Spinal cord (tissue), 10 donors: ENCODE data around the gene FAM131C. TPM values are rescaled to one million over a fixed set of nuclear protein-coding genes. Genes with fewer than 3 reads are reported as not detected.

Source experiments
- DNase-seq, 6 donors: peaks; one replicate each; pipeline versions ENCODE4 v3.0.0 to v3.0.0-alpha.2; 2013 to 2015; ENCODE audit warnings: low spot score in 6 of 6, low read depth in 4 of 6
- H3K27ac ChIP-seq: one replicate; pipeline ENCODE4 v1.5.1; 2013; ENCODE audit warnings: low read depth, low read length, control low read depth
- H3K27me3 ChIP-seq: one replicate; pipeline ENCODE4 v1.6.1; 2013; ENCODE audit warnings: low read length; ENCODE audit not compliant: control insufficient read depth, insufficient read depth
- H3K36me3 ChIP-seq: one replicate; pipeline ENCODE4 v1.6.1; 2013; ENCODE audit warnings: low read length; ENCODE audit not compliant: control insufficient read depth, insufficient read depth
- H3K4me1 ChIP-seq: one replicate; pipeline ENCODE4 v1.6.1; 2013; ENCODE audit warnings: low read length; ENCODE audit not compliant: control insufficient read depth, insufficient read depth
- H3K4me3 ChIP-seq: one replicate; pipeline ENCODE4 v1.5.1; 2013; ENCODE audit warnings: low read depth, low read length, control low read depth
- H3K9me3 ChIP-seq: one replicate; pipeline ENCODE4 v1.6.1; 2013; ENCODE audit warnings: low read length; ENCODE audit not compliant: control insufficient read depth, insufficient read depth
- WGBS: methylation state at CpG from one replicate; pipeline ENCODE4 v1.1.5; 2013; ENCODE audit warnings: missing lambda C conversion rate; ENCODE audit not compliant: insufficient coverage; 5-methylcytosine and 5-hydroxymethylcytosine counted together
- polyA plus RNA-seq, 2 donors: library from polyadenylated mRNA; unstranded; fragments of 120-200 nt; gene quantifications; one replicate each; pipeline ENCODE4 v1.2.1, GENCODE V29; 2013; ENCODE audit not compliant: insufficient read length in 2 of 2
- total RNA-seq, 2 donors: library from RNA; depleted of rRNA in 1 of 2; stranded (reverse); fragments of 120-200 nt in 1 of 2; fragments of >200 nt in 1 of 2; gene quantifications; one replicate each; pipeline versions ENCODE4 v1.2.3 to v1.2.4, GENCODE V29; 2013 to 2014
- donor health status: healthy.

FAM131C gene
- total and polyA plus RNA-seq, 4 donors: 1.9 to 26.4 (median 12.6) TPM

- Histone ChIP-seq H3K9me3 (no peaks in the 10 kb centered on the region), H3K27me3 (no peaks in the 10 kb centered on the region), H3K4me1 (peaks cover 62% of the 10 kb centered on the region), H3K36me3 (no peaks in the 10 kb centered on the region), H3K4me3 (no peak overlapping the region), H3K27ac (no peak overlapping the region)
- WGBS: 74% methylated on average over 19 of the region's 23 CpGs
- DNase-seq: no peak
Observed at GRCh38 chr1:16015960-16016901, 57.2 kb downstream of the FAM131C start.

GRCh38 chr1:16015491-16015890 lies 58.0 kb downstream of the FAM131C start:
- 95% methylated on average over 23 of the region's 25 CpGs for WGBS

GRCh38 chr1:16014509-16015482 lies 58.7 kb downstream of the FAM131C start:
- H3K36me3 ChIP-seq: no peaks in the 10 kb centered on the region
- no peak overlapping the region for H3K27ac ChIP-seq
- peaks cover 62% of the 10 kb centered on the region for H3K4me1 ChIP-seq
- no peaks in the 10 kb centered on the region for H3K27me3 ChIP-seq
- no peak for DNase-seq
- H3K9me3 ChIP-seq: no peaks in the 10 kb centered on the region
- no peak overlapping the region for H3K4me3 ChIP-seq
- 61% methylated on average over 11 of the region's 17 CpGs for WGBS

More at GRCh38 chr1:16015491-16015890, 58.0 kb downstream of the FAM131C start:
- DNase-seq: no peak
- H3K9me3 ChIP-seq: no peaks in the 10 kb centered on the region
- H3K4me1 ChIP-seq: peaks cover 62% of the 10 kb centered on the region
- H3K27me3 ChIP-seq: no peaks in the 10 kb centered on the region
- no peak overlapping the region for H3K4me3 ChIP-seq
- no peaks in the 10 kb centered on the region for H3K36me3 ChIP-seq
- H3K27ac ChIP-seq: no peak overlapping the region

- Histone ChIP-seq H3K9me3 (no peaks in the 10 kb centered on the region), H3K27me3 (no peaks in the 10 kb centered on the region), H3K4me3 (no peak overlapping the region), H3K36me3 (no peaks in the 10 kb centered on the region), H3K27ac (no peak overlapping the region), H3K4me1 (peaks cover 53% of the 10 kb centered on the region)
- WGBS: no CpG with 5 or more reads among the region's 4 CpGs
- DNase-seq: no peak
Observed at GRCh38 chr1:16013908-16014258, 59.6 kb downstream of the FAM131C start.

- Histone ChIP-seq H3K36me3 (no peaks in the 10 kb centered on the region), H3K4me1 (peaks cover 48% of the 10 kb centered on the region), H3K27ac (no peak overlapping the region), H3K9me3 (no peaks in the 10 kb centered on the region), H3K27me3 (no peaks in the 10 kb centered on the region), H3K4me3 (peak overlapping the region; percentile 18)
- DNase-seq: peak in 2 of 6 donors; percentile 47 to 49
- WGBS: 25% methylated on average over 21 of the region's 28 CpGs
Observed at GRCh38 chr1:16013220-16013907, 60.1 kb downstream of the FAM131C start.

GRCh38 chr1:16012590-16013219 lies 60.7 kb downstream of the FAM131C start:
- Histone ChIP-seq H3K4me1 (peaks cover 41% of the 10 kb centered on the region), H3K4me3 (peak overlapping the region; percentile 18), H3K9me3 (no peaks in the 10 kb centered on the region), H3K27ac (no peak overlapping the region), H3K36me3 (no peaks in the 10 kb centered on the region), H3K27me3 (no peaks in the 10 kb centered on the region)
- WGBS: 3% methylated on average over 31 of the region's 36 CpGs
- DNase-seq: peak in 2 of 6 donors; percentile 59 to 62

GRCh38 chr1:16011936-16012589 lies 61.4 kb downstream of the FAM131C start:
- Histone ChIP-seq H3K4me1 (peaks cover 35% of the 10 kb centered on the region), H3K4me3 (no peak overlapping the region), H3K36me3 (no peaks in the 10 kb centered on the region), H3K9me3 (no peaks in the 10 kb centered on the region), H3K27ac (no peak overlapping the region), H3K27me3 (no peaks in the 10 kb centered on the region)
- 94% methylated on average over 8 of the region's 11 CpGs for WGBS
- no peak for DNase-seq

- Histone ChIP-seq H3K36me3 (peaks cover 2% of the 10 kb centered on the region), H3K4me3 (no peak overlapping the region), H3K9me3 (no peaks in the 10 kb centered on the region), H3K4me1 (peaks cover 33% of the 10 kb centered on the region), H3K27me3 (no peaks in the 10 kb centered on the region), H3K27ac (no peak overlapping the region)
- no peak for DNase-seq
- 90% methylated on average over 3 of the region's 3 CpGs for WGBS
Observed at GRCh38 chr1:16010837-16011236, 62.6 kb downstream of the FAM131C start.
